SU-DHL-6 (cell line): ENCODE data around the gene PARVB.

Source experiments
- EZH2phosphoT487 ChIP-seq: fragments of 200-600 bp; sonication (generic), shearing (Covaris generic); conservative IDR thresholded peaks from 2 replicates; pipeline ENCODE4 v1.6.1; 2018; ENCODE audit warnings: mild to moderate bottlenecking, antibody characterized with exemption, low read length, moderate library complexity, mixed read lengths
- TF ChIP-seq, protein P1 (sequence below): fragments of 200-600 bp; sonication (generic); IDR thresholded peaks from one replicate; pipeline ENCODE4 v1.5.1; 2017; ENCODE audit warnings: antibody characterized with exemption, mild to moderate bottlenecking, low read length, moderate library complexity; ENCODE audit not compliant: insufficient read depth, poor library complexity, severe bottlenecking

DNA sequence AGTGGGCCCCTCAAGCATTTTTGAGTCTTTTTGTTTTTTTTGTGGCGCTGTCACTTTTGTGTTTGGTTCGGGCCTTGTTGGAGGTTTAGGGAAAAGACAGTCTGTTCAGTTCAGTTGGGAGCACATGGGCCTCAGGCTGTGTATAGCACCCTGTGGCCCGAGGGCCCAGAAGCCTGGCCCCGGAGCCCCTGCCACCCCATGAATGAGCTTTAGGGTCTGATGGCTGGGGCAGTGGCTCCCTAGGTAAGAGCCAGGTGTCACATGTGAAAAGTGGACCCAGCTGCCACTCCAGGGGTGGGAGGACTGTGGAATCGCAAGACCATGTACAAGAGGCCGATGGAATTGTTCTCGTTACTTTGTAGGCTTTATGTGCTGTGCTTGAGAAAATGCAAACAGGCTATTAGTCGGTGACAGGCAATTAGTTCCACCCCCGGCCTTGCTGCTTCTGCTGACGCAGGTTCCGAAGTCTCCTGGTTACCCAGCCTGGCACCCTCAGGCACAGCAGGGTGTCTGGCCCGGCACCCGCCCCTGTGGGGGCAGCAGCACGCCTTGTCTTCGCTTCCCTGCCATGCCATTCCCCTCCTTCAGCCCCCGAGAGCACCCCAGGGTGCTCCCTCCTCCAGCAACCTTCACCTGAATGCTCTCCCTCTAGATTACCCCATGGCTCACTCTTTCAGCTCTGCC lies 118.5 kb downstream of the PARVB start:
- TF ChIP-seq, protein P1, sequence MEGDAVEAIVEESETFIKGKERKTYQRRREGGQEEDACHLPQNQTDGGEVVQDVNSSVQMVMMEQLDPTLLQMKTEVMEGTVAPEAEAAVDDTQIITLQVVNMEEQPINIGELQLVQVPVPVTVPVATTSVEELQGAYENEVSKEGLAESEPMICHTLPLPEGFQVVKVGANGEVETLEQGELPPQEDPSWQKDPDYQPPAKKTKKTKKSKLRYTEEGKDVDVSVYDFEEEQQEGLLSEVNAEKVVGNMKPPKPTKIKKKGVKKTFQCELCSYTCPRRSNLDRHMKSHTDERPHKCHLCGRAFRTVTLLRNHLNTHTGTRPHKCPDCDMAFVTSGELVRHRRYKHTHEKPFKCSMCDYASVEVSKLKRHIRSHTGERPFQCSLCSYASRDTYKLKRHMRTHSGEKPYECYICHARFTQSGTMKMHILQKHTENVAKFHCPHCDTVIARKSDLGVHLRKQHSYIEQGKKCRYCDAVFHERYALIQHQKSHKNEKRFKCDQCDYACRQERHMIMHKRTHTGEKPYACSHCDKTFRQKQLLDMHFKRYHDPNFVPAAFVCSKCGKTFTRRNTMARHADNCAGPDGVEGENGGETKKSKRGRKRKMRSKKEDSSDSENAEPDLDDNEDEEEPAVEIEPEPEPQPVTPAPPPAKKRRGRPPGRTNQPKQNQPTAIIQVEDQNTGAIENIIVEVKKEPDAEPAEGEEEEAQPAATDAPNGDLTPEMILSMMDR: no peak
- no peak for TF ChIP-seq EZH2phosphoT487
